GM19035 (cell line): ENCODE measurements around the gene TYSND1.
"Not testable (repeated sequence)": the region's sequence is repeated elsewhere in the genome, so short reads cannot be mapped to it uniquely, and the experiment has no call there.

ENCODE experiments used
- ATAC-seq: cut with Tn5 transposase; IDR thresholded peaks from one replicate; pipeline ENCODE4 v1.9.1; 2021; ENCODE audit not compliant: unreplicated experiment

The TYSND1 gene

DNA sequence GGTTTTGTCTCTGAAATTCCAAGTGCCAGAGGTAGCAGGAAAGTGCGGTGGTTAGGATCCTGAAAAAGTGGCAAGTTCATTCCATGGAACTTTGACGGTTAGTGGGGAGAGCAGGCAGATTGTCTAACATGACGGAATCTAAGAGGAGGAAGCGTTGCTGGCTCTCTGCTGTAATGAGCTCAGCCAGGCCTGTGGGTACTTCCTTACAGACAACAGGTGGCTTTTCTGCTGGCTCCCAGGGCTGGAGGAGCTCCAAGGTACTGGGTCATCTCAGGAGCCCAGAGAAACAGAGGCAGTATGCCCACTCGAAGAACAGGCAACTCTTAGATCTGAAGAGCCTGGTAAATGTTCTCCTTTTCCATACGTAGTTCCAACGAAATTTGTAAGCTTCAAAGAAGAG is 10.8 kb downstream of the TYSND1 start:
- no peak for ATAC-seq

DNA sequence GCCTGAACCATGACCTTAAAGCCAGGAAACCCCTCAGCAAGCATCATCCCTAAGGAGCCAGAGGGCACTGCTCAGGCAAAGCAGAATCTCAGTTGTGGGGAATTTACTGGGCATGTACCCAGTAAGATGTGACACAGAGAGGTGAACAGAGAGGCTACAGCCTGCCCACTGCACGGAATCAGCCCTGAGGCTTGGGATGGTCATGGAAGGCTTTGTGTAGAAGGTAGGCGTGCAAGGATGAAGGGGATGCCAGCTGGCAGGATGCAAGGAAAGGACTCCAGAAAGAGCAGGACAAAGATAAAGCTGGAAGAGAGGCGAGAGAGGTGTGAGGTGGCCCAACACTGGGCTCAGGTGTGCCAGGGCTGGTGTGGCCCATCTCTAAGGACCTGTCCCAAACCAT is 11.5 kb downstream of the TYSND1 start:
- ATAC-seq: no peak

GRCh38 chr10:70132098-70133029 is 14.1 kb downstream of the TYSND1 start, which contains the start of gene AIFM2:
Gene AIFM2 (minus strand): TSS chr10:70132825. CDS start chr10:70124084, 8,741 bp downstream.
- peak; percentile 79 for ATAC-seq

GRCh38 chr10:70131560-70131937 is 15.0 kb downstream of the TYSND1 start:
- no peak for ATAC-seq

DNA sequence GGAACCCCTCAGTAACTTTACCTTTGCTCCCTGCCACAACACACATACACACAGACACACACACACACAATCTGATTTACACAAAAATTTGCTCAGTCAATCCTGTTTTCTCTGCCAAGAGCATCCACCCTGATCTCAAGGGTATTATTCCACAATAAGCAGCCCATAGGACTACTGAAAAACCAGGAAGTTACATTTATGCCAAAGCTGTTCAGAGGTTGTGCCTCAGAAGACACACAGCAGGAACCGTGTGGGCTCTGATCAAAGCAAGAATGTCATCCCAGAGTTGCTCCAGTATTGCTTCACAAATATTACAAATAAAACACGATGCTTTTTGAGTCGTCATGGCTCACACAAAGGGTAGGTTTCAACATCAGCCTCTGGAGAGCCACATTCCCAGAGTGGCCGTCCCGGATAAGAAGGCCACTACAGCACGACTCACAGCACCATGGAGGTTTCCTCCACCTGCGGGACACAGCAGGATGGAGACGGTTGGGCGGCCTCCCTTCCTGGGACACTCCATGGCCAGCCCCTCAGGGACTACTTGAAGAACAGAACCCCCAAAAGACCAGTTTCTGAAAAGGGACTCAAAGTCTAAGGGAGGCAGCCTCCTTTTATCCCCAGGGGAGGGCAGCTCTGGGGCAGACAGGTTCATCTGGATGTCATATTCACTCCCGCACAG is 15.5 kb downstream of the TYSND1 start:
- no peak for ATAC-seq

GRCh38 chr10:70126700-70127395 is 19.7 kb downstream of the TYSND1 start:
- ATAC-seq: no peak

DNA sequence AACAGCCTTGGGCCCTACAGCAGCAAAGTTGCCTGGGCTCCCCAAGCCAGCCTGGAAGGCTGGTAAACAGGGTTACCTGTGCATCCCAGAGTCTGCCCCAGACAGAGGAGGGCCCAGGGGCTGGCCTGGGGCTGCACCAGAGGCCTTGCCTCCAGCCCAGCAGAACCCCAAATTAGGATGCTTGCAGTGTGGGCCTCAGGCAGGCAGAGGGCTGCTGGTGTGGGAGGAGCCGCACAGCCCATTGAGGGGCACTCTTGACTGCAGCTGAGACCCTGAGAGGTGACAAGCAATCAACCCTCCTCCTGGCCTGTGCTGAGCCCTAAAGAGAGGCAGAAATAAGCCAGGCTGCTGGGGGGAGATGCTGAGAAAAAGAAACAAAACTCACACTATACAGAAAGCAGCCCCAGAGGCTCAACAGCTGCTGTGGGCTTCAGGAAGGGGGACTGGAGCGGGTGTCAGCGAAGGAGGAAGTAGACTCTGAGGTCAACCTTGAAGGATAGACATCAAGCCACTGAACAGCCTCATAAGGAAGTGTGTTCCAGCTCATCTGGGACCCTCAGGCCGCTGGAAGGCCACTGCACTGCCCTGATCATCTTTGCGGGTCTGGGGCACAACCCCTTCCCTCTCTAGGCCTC is 20.5 kb downstream of the TYSND1 start:
- no peak for ATAC-seq

DNA sequence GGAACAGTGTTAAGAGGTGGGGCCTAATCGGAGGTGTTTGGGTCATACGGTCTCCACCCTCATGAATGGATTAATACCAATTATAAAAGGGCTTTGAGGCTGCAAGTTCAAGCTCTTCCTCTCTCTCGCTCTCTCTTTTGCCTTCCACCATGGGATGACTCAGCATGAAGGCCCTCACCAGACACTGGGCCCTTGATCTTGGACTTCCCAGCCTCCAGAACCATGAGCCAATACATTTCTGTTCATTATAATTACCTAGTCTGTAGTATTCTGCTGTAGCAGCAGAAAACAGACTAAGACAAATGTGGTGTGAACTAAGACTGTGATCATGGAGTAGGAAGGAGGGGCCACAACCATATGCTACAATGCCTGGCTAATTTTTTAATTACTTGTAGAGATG is 21.6 kb downstream of the TYSND1 start:
- ATAC-seq: no peak

- no peak for ATAC-seq
Measured at GRCh38 chr10:70124415-70124814, 22.1 kb downstream of the TYSND1 start.

GRCh38 chr10:70123817-70124216 is 22.7 kb downstream of the TYSND1 start:
- no peak for ATAC-seq

- not testable (repeated sequence) for ATAC-seq
Measured at GRCh38 chr10:70123166-70123565, 23.3 kb downstream of the TYSND1 start.

- no peak for ATAC-seq
Measured at GRCh38 chr10:70122742-70123141, 23.8 kb downstream of the TYSND1 start.

GRCh38 chr10:70121281-70121949 is 25.1 kb downstream of the TYSND1 start:
- no peak for ATAC-seq

GRCh38 chr10:70120417-70120816 is 26.1 kb downstream of the TYSND1 start:
- no peak for ATAC-seq

DNA sequence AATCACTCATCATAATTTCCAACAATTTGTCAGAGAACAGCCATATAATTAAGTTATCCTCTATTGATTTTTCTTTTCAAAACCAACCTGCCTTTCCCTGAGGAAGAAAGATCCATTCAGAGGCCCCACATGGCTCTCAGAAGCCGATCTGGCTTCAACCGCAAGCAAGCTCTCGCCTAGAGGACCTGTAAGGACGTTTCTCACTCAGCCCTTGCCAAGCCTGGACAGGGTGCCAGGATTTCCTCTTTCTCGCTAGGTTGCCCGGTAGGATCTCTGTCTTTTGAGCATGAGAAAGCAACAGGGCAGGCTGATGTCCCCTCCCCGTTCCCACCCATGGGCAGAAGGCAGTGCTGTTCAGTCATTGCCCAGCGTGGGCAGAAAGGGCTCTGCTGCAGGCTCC is 26.9 kb downstream of the TYSND1 start:
- no peak for ATAC-seq

DNA sequence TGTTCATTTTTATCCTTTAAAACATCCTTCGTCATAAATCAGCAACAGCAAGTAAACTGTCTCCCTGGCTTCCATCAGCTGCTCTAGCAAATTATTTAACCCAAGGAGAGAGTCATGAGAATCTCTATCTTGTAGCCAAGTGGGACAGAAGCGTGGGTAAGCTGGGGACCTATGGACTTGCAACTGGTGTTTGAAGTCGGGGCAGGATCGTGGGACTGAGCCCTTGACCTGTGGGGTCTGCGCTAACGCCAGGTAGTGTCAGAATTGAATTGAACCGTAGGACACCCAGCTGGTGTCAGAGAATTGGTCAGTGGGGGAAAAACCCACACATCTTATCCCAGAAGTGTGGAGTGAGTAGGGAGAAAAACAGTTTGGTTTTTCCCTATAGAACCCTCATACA is 27.3 kb downstream of the TYSND1 start:
- ATAC-seq: no peak

DNA sequence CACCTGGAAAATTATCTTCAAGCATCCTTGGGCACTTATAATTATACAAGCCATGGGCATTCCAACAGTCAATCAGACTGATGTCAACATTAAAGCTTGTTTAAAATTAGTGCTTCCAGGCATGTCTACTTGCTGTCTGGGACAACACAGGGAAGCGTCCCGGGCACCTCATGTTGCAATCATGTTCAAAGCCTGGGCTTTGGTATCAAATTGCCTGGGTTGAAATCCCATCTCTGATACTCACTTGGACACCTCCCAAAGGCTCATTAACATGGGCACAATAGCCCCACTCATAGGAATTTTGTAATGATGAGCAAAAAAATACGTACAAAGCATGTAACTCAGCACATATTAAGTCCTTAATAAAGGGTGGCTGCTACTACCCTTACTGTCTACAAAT is 28.3 kb downstream of the TYSND1 start:
- no peak for ATAC-seq

- ATAC-seq: no peak
Measured at GRCh38 chr10:70117646-70118045, 28.9 kb downstream of the TYSND1 start.

- peak; percentile 49 for ATAC-seq
Measured at GRCh38 chr10:70115948-70116682, 30.4 kb downstream of the TYSND1 start.

DNA sequence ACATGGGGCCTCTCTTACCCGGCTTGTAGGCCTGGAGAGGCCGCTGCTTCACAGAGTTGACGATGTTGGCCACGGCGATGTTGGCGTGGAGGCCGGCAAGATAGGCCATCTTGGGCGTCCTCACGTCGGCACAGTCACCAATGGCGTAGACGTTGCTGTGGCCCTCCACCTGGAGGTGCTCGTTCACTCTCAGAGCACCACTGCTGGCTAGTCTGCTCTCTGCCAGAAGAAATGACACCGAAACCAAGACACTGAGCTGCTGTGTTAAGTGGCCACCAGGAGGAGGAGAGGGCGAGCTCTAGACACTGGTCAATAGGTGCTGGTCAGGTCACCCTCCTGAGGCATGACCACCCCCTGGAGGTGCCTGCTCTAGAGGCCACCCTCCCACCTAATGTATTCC is 31.6 kb downstream of the TYSND1 start:
- ATAC-seq: no peak
